ENCODE measurements around the gene COPZ2. TPM values are rescaled to one million over a fixed set of nuclear protein-coding genes. Genes with fewer than 3 reads are reported as not detected.

COPZ2 gene
- polyA plus RNA-seq, 1 of the 3 experiments (the other 2 are of a cell fraction): 36.9 TPM

DNA sequence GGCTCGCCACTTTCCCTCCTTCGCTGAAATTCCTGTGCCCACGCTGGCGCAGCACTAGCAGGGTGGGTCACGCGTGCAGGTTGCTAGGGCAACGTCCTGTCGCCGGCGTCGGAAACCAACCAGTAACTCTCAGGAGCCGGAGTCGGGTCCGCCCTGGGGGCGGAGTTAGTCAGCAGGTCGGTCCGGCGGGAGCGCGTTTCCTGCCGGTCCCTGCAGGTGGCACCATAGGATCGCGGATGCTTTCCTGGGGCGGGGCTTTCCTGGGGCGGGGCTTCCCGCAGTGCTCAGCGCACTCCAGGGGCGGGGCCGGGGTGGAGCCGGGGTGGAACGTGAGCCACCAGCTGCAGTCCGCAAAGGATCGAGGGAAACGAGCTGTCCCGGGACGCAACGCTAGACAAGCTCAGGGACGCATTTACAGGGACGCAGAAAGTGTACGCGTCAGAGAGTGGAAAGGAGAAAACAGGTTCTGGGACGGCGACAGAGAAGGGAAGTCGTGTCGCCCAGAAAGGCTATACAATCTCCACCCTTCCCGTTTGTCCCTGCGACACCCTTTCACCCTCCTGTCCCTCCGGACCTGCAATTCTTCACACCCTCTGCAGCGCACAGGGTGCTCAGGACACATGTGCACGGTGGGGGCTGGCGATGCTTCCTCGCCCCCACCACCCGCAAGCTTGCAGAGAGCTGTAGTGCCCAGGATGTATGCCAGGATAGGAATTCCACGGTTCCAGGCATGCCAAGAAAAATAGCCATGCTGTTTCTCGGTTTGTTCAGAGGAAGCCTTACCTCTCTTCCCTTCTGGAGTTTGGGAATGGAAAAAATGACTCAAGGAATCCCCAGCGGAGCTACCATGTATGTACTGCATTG, 12.3 kb downstream of the COPZ2 start:
- Histone ChIP-seq H3K4me2 (peak overlapping the region; percentile 100), H3K4me1 (ENCODE audit: control insufficient read depth in 1 of 2, insufficient read depth in 2 of 2, low read depth in 1 of 2, low read length in 1 of 2) (peaks cover 25 to 33% of the 10 kb centered on the region in 2 experiments; a peak in 3 of 4 replicates), H3K27me3 (ENCODE audit: insufficient read depth) (no peaks in the 10 kb centered on the region), H3K9me3 (no peaks in the 10 kb centered on the region), H2AFZ (ENCODE audit: low read depth) (peak overlapping the region; percentile 95), H3K79me2 (ENCODE audit: insufficient read depth) (no peaks in the 10 kb centered on the region), H3K4me3 (ENCODE audit: low read depth in 2 of 2, low read length in 1 of 2) (peak overlapping the region; percentile 50 to 78), H3K27ac (ENCODE audit: low read depth in 2 of 2, low read length in 1 of 2) (peak overlapping the region; percentile 43 to 68), H3K36me3 (replicated peaks in 1 of 2; ENCODE audit: control insufficient read depth in 1 of 2, insufficient read depth in 2 of 2, low read length in 1 of 2) (no peaks in the 10 kb centered on the region), H3K9me2 (no peaks in the 10 kb centered on the region), H3K9ac (peak overlapping the region; percentile 18; the same call in 1 of the 2 replicates), H4K20me1 (ENCODE audit: insufficient read depth) (no peaks in the 10 kb centered on the region), H3F3A (replicated peaks; ENCODE audit: insufficient read depth) (peaks cover 43% of the 10 kb centered on the region)
- ChIA-PET POLR2A (interaction anchor here (0.8 to 2.6 kb wide), 6 partner anchors 18 to 98 kb away, joined by 3 to 9 read pairs (median 4); partner anchors contain the start of genes CBX1 and NFE2L1), CTCF (interaction anchor here (0.6 to 31.3 kb wide), 43 partner anchors 10 to 654 kb away, joined by 3 to 1200 read pairs (median 5); partner anchors contain the start of genes CBX1, CDK5RAP3, COPZ2 and NFE2L1)
- DNase-seq: peak; percentile 97
- WGBS (ENCODE audit: low lambda C conversion rate): 2% methylated on average over 53 of the region's 56 CpGs
- TF ChIP-seq, protein P1, sequence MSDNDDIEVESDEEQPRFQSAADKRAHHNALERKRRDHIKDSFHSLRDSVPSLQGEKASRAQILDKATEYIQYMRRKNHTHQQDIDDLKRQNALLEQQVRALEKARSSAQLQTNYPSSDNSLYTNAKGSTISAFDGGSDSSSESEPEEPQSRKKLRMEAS (IDR thresholded peaks at IDR 0.05; ENCODE audit: low read depth): peak; percentile 79
- TF ChIP-seq RCOR1 (IDR thresholded peaks at IDR 0.05; ENCODE audit: low read length) (peak; percentile 64; the same call in 1 of the 2 replicates), SMC3 (IDR thresholded peaks at IDR 0.05; ENCODE audit: low read depth, low read length) (peak; percentile 88), TEAD4 (IDR thresholded peaks at IDR 0.05; ENCODE audit: borderline replicate concordance, insufficient read depth) (no peak), NFIC (IDR thresholded peaks at IDR 0.05; ENCODE audit: borderline replicate concordance) (peak; percentile 21; the same call in 1 of the 2 replicates), EZH2phosphoT487 (IDR thresholded peaks at IDR 0.05; ENCODE audit: borderline replicate concordance, low read depth) (no peak), FOSL2 (IDR thresholded peaks at IDR 0.05; ENCODE audit: borderline replicate concordance, low read depth) (no peak), CHD2 (IDR thresholded peaks at IDR 0.05; ENCODE audit: low read length, partially characterized antibody) (peak; percentile 57), RAD21 (IDR thresholded peaks at IDR 0.05; ENCODE audit: low read length) (peak; percentile 98), TCF12 (IDR thresholded peaks at IDR 0.05) (no peak; the same call in 1 of the 2 replicates), FOXJ3 (CRISPR knock-in tag; IDR thresholded peaks at IDR 0.05) (no peak), MEF2A (IDR thresholded peaks at IDR 0.05; ENCODE audit: borderline replicate concordance, low read depth) (no peak), MXI1 (IDR thresholded peaks at IDR 0.05; ENCODE audit: low read depth, low read length) (peak; percentile 100), YY1 (IDR thresholded peaks at IDR 0.05; ENCODE audit: low read depth) (no peak), NRF1 (IDR thresholded peaks at IDR 0.05; ENCODE audit: low read depth, low read length) (peak; percentile 49; the same call in 1 of the 2 replicates), EP300 (IDR thresholded peaks at IDR 0.05; ENCODE audit: borderline replicate concordance in 1 of 2, low read depth in 1 of 2, low read length in 1 of 2) (no peak), ELF1 (IDR thresholded peaks at IDR 0.05) (no peak), POLR2AphosphoS5 (IDR thresholded peaks at IDR 0.05; ENCODE audit: low read depth, low read length) (0 out of 2 replicates have a peak, but pooled peaks have one; percentile 63), RXRA (IDR thresholded peaks at IDR 0.05; ENCODE audit: borderline replicate concordance, low read depth) (no peak)
- TF ChIP-seq, protein P2, sequence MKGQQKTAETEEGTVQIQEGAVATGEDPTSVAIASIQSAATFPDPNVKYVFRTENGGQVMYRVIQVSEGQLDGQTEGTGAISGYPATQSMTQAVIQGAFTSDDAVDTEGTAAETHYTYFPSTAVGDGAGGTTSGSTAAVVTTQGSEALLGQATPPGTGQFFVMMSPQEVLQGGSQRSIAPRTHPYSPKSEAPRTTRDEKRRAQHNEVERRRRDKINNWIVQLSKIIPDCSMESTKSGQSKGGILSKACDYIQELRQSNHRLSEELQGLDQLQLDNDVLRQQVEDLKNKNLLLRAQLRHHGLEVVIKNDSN (IDR thresholded peaks at IDR 0.05; ENCODE audit: borderline replicate concordance, low read depth): peak; percentile 84; the same call in 1 of the 2 replicates
- TF ChIP-seq, protein P3, sequence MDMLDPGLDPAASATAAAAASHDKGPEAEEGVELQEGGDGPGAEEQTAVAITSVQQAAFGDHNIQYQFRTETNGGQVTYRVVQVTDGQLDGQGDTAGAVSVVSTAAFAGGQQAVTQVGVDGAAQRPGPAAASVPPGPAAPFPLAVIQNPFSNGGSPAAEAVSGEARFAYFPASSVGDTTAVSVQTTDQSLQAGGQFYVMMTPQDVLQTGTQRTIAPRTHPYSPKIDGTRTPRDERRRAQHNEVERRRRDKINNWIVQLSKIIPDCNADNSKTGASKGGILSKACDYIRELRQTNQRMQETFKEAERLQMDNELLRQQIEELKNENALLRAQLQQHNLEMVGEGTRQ (IDR thresholded peaks at IDR 0.05; ENCODE audit: borderline replicate concordance, low read depth, low read length): peak; percentile 55
- TF ChIP-seq, protein P4, sequence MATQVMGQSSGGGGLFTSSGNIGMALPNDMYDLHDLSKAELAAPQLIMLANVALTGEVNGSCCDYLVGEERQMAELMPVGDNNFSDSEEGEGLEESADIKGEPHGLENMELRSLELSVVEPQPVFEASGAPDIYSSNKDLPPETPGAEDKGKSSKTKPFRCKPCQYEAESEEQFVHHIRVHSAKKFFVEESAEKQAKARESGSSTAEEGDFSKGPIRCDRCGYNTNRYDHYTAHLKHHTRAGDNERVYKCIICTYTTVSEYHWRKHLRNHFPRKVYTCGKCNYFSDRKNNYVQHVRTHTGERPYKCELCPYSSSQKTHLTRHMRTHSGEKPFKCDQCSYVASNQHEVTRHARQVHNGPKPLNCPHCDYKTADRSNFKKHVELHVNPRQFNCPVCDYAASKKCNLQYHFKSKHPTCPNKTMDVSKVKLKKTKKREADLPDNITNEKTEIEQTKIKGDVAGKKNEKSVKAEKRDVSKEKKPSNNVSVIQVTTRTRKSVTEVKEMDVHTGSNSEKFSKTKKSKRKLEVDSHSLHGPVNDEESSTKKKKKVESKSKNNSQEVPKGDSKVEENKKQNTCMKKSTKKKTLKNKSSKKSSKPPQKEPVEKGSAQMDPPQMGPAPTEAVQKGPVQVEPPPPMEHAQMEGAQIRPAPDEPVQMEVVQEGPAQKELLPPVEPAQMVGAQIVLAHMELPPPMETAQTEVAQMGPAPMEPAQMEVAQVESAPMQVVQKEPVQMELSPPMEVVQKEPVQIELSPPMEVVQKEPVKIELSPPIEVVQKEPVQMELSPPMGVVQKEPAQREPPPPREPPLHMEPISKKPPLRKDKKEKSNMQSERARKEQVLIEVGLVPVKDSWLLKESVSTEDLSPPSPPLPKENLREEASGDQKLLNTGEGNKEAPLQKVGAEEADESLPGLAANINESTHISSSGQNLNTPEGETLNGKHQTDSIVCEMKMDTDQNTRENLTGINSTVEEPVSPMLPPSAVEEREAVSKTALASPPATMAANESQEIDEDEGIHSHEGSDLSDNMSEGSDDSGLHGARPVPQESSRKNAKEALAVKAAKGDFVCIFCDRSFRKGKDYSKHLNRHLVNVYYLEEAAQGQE (IDR thresholded peaks at IDR 0.05; ENCODE audit: low read depth, low read length): no peak
- TF ChIP-seq, protein P5, sequence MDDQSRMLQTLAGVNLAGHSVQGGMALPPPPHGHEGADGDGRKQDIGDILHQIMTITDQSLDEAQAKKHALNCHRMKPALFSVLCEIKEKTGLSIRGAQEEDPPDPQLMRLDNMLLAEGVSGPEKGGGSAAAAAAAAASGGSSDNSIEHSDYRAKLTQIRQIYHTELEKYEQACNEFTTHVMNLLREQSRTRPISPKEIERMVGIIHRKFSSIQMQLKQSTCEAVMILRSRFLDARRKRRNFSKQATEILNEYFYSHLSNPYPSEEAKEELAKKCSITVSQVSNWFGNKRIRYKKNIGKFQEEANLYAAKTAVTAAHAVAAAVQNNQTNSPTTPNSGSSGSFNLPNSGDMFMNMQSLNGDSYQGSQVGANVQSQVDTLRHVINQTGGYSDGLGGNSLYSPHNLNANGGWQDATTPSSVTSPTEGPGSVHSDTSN (IDR thresholded peaks at IDR 0.05): peak; percentile 81
- TF ChIP-seq, protein P6, sequence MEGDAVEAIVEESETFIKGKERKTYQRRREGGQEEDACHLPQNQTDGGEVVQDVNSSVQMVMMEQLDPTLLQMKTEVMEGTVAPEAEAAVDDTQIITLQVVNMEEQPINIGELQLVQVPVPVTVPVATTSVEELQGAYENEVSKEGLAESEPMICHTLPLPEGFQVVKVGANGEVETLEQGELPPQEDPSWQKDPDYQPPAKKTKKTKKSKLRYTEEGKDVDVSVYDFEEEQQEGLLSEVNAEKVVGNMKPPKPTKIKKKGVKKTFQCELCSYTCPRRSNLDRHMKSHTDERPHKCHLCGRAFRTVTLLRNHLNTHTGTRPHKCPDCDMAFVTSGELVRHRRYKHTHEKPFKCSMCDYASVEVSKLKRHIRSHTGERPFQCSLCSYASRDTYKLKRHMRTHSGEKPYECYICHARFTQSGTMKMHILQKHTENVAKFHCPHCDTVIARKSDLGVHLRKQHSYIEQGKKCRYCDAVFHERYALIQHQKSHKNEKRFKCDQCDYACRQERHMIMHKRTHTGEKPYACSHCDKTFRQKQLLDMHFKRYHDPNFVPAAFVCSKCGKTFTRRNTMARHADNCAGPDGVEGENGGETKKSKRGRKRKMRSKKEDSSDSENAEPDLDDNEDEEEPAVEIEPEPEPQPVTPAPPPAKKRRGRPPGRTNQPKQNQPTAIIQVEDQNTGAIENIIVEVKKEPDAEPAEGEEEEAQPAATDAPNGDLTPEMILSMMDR (IDR thresholded peaks at IDR 0.05): peak; percentile 90

Data from SK-N-SH (cell line).